T-helper 1 cell treated with Interleukin-12 subunit alpha and Interleukin-12 subunit beta and Interleukin-4 antibody, amounts not matched to agents 30 ng/mL and 1 ng/mL, for 36 hours (primary cell): ENCODE results near the gene CCL13. TPM values are rescaled to one million over a fixed set of nuclear protein-coding genes. Genes with fewer than 3 reads are reported as not detected.

Source experiments
- total RNA-seq: library from RNA; stranded (reverse); gene quantifications from 2 replicates; pipeline ENCODE4 v1.2.3, GENCODE V29; 2022

Gene CCL13
- total RNA-seq, 1 donor from 2014 or later: not detected

Other genes with a start within 250 kb of the CCL13 start
- gene CCL2, start 101.2 kb upstream of the CCL13 start, total RNA-seq: 0.22 and 0.49 TPM in 2 replicates
- not detected in 2 replicates for gene CCL7, start 86.3 kb upstream of the CCL13 start, total RNA-seq
- not detected in 2 replicates for gene CCL11, start 70.7 kb upstream of the CCL13 start, total RNA-seq
- gene CCL8, start 37.0 kb upstream of the CCL13 start, total RNA-seq: not detected in 2 replicates
- 22.4 and 27.2 TPM in 2 replicates for gene CCL1, start 6.8 kb downstream of the CCL13 start, total RNA-seq
- gene TMEM132E, start 223.1 kb downstream of the CCL13 start, total RNA-seq: 0.07 TPM in 1 of 2 replicates, not detected in the other